Cardiac muscle cell (in vitro differentiated cells and primary cell): ENCODE results near the gene TNS1. TPM values are rescaled to one million over a fixed set of nuclear protein-coding genes. Genes with fewer than 3 reads are reported as not detected.

Experiments
- DNase-seq, 2 donors: peaks; one replicate each; pipeline versions ENCODE4 v3.0.0 to v3.0.0-alpha.2; 2010 to 2017; ENCODE audit warnings: low read depth in 1 of 2, low spot score in 1 of 2
- H3K27ac ChIP-seq: fragments of 200-600 bp; sonication (generic); 2 replicates; pipeline ENCODE4 v1.5.1; 2016
- H3K27me3 ChIP-seq: fragments of 200-600 bp; sonication (generic); 2 replicates; pipeline ENCODE4 v1.6.0; 2016; ENCODE audit warnings: control low read depth
- H3K36me3 ChIP-seq: fragments of 200-600 bp; sonication (generic); 2 replicates; pipeline ENCODE4 v1.5.1; 2016; ENCODE audit warnings: control low read depth
- H3K4me1 ChIP-seq: fragments of 200-600 bp; sonication (generic); 2 replicates; pipeline ENCODE4 v1.8.1; 2017; ENCODE audit warnings: low read depth, mild to moderate bottlenecking, mixed run types
- H3K4me3 ChIP-seq: fragments of 200-600 bp; sonication (generic); 2 replicates; pipeline ENCODE4 v1.5.1; 2016; ENCODE audit warnings: mild to moderate bottlenecking
- H3K9me3 ChIP-seq: fragments of 200-600 bp; sonication (generic); 2 replicates; pipeline ENCODE4 v1.5.1; 2017; ENCODE audit warnings: low read depth, mild to moderate bottlenecking, control low read depth
- CTCF ChIP-seq: IDR thresholded peaks from 2 replicates; pipeline ENCODE4 v1.5.1; 2012; ENCODE audit warnings: low read depth, mild to moderate bottlenecking, low read length
- polyA plus RNA-seq: library from polyadenylated mRNA; unstranded; fragments of >200 nt; fragmentation: Nextera tagmentation; extraction: Ambion mirVana; gene quantifications from 2 replicates; pipeline ENCODE4 v1.2.1, GENCODE V29; 2016
- total RNA-seq: library from RNA; depleted of rRNA; stranded (reverse); fragments of >200 nt; gene quantifications from 2 replicates; pipeline ENCODE4 v1.2.3, GENCODE V29; 2016

TNS1 gene
- total and polyA plus RNA-seq, 2 experiments from 2014 or later = 16.7 to 44.3 TPM

- Histone ChIP-seq H3K4me3 (no peak overlapping the region), H3K36me3 (no peaks in the 10 kb centered on the region), H3K27ac (no peak overlapping the region), H3K9me3 (no peaks in the 10 kb centered on the region), H3K27me3 (peaks cover 43% of the 10 kb centered on the region), H3K4me1 (no peaks in the 10 kb centered on the region)
- TF ChIP-seq CTCF = no peak
- no peak for DNase-seq
These were observed 40.3 kb upstream of the TNS1 start for GRCh38 chr2:218043100-218043499.

GRCh38 chr2:218041302-218042168, 38.7 kb upstream of the TNS1 start:
- no peaks in the 10 kb centered on the region for H3K36me3 ChIP-seq
- H3K4me1 ChIP-seq = no peaks in the 10 kb centered on the region
- no peak overlapping the region for H3K4me3 ChIP-seq
- peaks cover 58% of the 10 kb centered on the region for H3K27me3 ChIP-seq
- no peaks in the 10 kb centered on the region for H3K9me3 ChIP-seq
- no peak for DNase-seq
- no peak for TF ChIP-seq CTCF
- H3K27ac ChIP-seq = no peak overlapping the region

DNA sequence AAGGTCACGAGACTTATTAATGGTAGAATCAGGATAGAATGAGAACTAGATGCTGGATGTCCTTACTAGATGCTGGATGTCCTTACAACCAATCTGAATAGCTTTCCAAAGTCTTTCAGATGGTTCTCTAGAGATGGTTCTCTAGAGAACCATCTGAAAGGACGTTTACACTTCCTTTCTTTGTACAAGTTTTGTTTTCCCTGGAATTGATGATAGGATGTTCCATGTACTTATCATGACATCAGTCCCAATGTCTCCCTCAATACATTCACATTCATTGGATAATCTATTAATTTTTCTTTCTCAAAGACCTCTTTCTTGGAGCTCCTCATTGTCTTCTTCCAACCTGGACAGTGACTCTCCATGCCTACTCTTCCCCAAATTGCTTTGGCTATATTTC, 38.1 kb upstream of the TNS1 start:
- Histone ChIP-seq H3K27me3 (peaks cover 64% of the 10 kb centered on the region), H3K4me1 (no peaks in the 10 kb centered on the region), H3K27ac (no peak overlapping the region), H3K4me3 (no peak overlapping the region), H3K9me3 (no peaks in the 10 kb centered on the region), H3K36me3 (no peaks in the 10 kb centered on the region)
- no peak for TF ChIP-seq CTCF
- no peak for DNase-seq

GRCh38 chr2:218039171-218039570, 36.4 kb upstream of the TNS1 start:
- H3K9me3 ChIP-seq = no peaks in the 10 kb centered on the region
- no peak for TF ChIP-seq CTCF
- no peak overlapping the region for H3K4me3 ChIP-seq
- peaks cover 76% of the 10 kb centered on the region for H3K27me3 ChIP-seq
- H3K27ac ChIP-seq = no peak overlapping the region
- H3K36me3 ChIP-seq = no peaks in the 10 kb centered on the region
- no peak for DNase-seq
- peaks cover 5% of the 10 kb centered on the region for H3K4me1 ChIP-seq

- no peak overlapping the region for H3K27ac ChIP-seq
- peaks cover 11% of the 10 kb centered on the region for H3K4me1 ChIP-seq
- no peak for DNase-seq
- TF ChIP-seq CTCF = no peak
- H3K36me3 ChIP-seq = no peaks in the 10 kb centered on the region
- no peak overlapping the region for H3K4me3 ChIP-seq
- H3K27me3 ChIP-seq = peaks cover 89% of the 10 kb centered on the region
- H3K9me3 ChIP-seq = no peaks in the 10 kb centered on the region
These were observed 33.6 kb upstream of the TNS1 start for GRCh38 chr2:218036371-218036770.
